HG02840 (cell line): ENCODE measurements around the gene ACE.

Source experiments
- ATAC-seq: cut with Tn5 transposase; IDR thresholded peaks from one replicate; pipeline ENCODE4 v1.9.1; 2021; ENCODE audit warnings: mild to moderate bottlenecking, moderate library complexity, moderate number of reproducible peaks; ENCODE audit not compliant: unreplicated experiment, low FRiP score

The ACE gene

DNA sequence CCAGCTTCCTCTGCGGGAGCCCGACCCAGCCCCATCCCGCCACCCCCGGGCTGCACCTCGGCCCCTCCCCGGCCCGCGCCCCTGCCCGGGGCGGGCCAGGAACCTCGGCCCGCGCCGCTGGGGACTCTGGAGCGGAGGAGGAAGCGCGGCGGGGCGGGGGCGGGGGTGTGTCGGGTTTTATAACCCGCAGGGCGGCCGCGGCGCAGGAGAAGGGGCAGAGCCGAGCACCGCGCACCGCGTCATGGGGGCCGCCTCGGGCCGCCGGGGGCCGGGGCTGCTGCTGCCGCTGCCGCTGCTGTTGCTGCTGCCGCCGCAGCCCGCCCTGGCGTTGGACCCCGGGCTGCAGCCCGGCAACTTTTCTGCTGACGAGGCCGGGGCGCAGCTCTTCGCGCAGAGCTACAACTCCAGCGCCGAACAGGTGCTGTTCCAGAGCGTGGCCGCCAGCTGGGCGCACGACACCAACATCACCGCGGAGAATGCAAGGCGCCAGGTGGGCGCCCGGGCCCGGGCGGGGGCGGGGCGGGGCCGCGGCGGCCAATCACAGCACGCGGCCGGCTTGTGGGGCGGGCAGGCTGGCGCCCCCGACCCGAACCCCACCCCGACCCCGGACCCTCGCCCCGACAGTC, at the start of gene ACE:
Gene ACE (plus strand): TSS at position 208 of the 626 bp plus-strand sequence. CDS start 34 bp downstream, at position 242.
- ATAC-seq: no peak

DNA sequence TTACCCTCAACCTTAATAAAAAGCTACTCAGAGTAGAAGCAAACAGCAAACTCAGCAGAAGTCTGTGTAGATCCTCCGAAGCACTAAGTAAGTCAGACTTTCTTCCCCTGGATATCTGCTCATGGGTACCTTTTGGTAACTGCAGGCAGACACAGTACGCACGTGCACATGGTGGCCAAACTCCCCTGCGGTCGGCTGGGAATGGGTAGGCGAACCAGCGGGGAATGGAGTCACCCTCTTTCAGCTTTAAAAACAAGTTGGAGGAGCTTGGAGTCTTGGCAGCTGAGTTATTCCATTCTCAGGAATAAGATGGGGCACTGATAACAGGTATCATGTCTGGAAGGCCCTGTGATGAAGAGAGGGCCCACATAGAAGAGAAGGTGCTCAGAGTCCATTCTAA, 47.1 kb upstream of the ACE start:
- no peak for ATAC-seq

DNA sequence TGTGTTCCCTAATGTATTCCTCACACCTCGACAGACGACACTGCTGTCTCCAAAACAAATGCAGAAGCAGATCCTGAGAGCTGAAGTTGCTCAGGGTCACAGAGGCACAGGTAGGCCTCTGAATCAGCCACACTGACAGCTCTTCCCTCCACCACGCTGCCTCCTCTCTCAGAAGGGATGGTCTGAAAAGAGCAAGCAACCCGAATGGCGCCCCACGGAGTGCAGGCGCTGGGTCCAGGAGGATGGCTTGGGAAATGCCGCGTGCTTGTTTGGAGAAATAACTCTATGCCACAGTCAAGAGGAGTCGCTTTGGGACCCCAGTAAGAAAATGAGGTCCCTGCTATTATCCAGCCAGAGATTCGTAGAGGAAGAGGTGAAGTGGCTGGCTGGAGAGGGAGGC, 46.6 kb upstream of the ACE start:
- ATAC-seq: no peak

DNA sequence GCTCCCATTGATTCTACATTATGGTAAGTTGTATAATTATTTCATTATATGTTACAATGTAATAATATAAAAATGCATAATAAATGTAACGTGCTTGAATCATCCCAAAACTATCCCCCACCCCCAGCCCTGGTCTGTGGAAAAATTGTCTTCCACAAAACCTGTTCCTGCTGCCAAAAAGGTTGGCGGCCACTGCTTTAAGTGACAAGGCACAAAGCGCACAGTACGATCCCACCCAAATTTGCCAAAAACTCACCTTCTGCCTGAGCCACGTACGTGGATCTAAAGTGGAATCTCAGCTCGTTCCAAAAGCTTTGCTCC, 45.3 kb upstream of the ACE start:
- ATAC-seq: no peak

DNA sequence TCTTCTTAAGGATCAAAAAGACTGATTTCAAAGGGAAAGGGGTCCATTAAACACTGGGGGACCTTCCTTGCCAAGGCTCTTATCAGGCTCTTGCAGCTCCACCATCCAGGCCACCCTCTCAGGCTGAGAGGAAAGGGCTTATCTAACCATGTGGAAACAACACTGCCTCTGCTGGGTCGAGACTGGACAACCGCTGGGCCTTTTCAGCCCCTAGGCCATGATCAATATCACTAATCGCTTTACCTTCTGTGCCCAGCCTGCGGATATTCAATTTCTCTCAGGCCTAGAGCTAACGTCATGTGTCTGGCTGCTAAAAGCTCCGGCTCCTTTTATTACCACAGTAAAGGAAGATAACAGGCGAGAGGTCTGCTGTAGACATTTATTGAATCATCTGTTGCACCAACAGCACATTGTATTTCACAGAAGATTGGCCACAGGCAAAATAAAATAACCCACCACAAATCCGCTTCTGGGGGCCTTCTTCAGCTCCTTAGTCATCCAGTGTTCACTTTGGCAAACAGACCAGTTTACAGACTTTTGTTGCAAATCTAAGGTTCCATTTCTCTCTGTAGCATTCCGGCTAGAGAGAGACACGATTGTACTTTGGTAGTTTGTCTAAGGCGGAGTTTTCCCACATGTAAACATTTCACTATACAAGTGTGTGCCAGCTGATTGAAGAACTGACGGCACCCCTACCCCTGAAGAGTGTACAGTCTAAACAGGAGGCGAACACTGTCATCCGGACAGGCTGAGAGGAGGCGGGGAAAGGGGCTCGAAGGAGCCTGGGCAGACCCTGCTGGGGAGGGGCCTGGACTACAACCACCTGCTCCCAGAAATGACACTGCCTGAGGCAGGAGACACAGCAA, 44.7 kb upstream of the ACE start:
- ATAC-seq: no peak

DNA sequence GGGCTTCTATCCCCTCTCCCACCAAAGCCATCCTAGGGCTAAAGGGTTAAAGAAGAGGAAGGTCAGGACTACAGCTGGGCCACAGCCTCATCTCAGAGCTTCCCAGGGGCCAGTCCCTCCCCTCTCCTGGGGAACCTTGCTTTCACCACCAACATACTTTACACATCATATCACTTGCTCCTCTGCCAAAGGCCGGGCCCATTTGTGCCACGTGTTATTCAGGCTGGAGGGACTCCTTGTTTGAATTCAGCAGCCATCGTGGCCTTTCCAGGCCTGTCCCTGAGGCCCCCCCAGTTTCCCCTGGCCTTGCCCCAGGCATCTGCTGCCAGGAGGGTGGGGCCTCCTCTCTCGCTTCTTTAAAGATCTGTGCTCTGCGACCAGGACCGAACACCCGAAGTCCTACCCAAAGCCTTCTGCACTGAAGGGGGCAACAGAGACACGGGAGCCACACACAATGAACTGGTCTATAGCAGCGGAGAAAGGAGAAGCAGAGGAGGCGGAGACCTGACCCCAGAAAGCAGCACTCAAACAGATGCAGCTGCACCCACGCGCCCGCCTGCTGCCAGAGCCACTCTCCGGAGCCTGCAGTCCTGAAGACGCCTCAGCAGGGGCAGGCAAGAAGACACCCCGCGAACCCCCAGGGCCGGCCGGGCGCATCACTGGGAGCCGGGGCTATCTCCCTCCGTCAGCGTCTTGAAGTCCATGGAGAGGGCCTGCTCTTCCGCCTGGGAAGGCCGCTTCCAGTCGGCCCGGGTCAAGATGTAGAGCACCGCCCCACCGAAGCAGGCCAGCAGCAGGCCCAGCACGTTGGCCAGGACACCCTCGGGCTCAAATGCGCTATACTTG, 42.9 kb upstream of the ACE start:
- ATAC-seq: no peak

DNA sequence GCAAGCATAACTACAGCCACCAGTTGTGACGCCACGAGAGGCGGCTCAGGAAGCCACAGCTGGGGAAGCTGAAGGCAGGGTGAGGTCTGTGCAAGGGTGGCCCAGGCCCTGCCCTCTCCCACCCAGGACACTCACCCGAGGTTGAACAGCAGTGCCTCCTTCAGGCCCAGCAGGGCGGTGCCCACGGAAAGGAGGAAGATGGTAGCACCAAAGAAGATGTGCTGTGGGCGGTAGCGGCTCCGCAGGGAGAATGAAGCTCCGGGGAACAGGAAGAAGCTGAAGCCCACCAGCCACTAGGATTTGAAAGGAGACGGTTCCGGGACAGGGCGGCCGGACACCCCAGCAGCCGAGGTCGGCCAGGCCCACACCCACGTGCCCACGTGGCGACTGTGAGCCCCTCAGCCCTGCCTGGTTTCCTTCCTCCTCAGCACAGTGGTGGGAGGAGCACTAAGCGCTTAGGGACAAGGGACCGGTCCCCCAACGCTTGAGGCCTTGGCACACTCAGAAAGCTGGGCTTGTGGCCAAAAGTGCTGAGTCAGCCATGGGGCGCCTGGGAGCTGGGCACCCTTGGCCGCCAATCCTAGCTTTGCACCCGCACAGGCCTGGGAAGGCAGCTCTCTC, 41.8 kb upstream of the ACE start:
- no peak for ATAC-seq

DNA sequence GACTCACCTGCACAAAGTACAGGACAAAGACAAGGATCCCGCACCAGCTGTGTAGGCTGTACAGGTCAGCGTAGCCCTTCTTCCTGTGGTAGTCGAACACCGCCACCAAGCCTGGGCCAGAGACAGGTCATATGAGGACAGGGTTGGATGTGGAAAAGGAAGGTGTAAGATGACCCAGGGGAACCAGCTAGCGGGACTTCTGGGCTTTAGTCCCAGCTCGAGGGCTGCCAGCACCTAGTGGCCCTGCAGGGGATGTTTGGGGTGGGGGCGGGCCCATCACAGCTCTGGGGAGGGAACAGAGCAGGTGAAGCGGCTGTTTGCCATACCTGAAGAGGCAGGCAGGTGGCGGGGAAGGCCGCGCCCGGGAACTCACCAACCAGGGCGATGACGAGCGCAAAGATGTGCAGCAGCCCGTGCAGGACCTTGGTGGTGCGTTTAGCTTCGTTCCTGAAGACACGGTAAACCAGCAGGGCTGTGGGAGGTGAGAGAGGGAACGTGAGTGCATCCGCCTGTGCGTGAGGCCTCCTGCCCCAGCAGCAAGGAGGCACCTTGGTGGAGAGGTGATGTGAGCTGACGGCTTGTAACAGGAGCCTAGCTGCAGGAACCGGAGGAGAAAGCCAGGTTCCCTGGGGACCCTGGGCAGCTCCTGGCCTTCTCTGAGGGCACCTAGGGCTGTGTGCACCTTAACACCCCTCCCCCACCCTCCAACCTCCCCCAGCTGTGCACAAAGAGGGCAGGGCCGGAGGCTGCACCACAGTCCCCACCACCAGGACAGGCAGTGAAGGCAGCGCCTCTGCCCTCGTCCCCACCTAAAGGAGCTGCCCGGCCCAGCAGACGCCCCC, 41.0 kb upstream of the ACE start:
- ATAC-seq: no peak

DNA sequence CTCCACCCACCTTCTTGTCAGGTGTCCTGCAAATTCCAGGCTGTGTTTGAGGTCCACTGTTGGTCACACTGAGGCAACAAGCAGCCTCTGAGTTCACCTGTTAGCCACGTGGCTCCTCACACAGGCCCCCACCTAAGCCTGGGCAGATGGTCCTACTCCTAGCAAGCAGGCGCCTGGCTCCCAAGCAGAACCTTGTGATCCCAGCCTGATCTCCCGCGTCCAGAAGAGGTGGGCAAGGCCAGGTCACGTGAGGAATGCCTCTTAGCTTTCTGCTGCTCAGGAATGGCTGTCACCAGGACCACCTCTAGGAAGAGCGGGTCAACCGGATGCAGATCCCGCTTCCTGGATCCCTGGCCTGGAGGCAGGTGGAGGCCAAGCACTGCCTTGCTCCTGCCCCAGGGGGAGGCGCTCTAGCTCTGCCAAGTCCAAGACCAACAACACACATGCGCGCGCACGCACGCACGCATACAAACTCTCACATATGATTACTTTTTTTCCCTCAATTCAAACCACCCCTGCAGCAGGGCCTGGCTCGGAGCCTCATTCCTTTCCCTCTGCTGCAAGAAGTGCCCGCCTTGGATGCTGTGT, 40.2 kb upstream of the ACE start:
- ATAC-seq: no peak

DNA sequence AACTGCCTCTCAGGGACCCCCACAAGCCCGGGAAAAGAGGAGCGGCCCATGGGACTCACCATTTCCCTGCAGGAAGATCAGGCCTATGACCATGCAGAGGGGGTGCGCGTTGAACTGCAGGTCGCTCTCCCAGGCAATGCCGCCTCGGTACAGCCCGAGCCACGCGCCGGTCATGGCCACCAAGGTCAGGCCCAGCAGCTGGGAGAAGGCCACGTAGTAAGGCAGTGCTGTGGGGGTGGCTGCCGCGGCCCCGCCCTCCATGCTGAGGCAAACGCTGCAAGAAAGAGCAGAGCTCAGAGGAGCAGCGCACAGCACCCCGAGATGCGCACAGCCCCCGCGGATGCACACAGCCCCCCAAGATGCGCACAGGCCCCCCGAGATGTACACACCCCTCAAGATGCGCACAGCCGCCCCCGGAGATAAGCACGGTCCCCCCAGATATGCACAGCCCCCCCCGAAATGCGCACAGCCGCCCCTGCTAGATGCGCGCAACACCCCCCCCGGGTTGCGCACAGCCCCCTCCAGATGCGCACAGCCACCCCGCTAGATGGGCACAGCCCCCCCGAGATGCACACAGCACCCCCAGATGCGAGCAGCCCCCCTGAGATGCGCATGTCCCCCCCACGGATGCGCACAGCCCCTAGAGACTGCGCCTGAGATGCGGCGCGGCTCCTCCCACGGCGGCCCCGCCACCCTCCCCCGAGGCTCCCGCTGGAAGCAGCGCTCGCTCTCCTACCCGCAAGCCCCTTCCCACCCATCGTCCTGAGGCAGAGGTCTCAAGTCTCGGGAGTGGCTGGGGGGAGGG, 39.4 kb upstream of the ACE start:
- ATAC-seq: no peak

DNA sequence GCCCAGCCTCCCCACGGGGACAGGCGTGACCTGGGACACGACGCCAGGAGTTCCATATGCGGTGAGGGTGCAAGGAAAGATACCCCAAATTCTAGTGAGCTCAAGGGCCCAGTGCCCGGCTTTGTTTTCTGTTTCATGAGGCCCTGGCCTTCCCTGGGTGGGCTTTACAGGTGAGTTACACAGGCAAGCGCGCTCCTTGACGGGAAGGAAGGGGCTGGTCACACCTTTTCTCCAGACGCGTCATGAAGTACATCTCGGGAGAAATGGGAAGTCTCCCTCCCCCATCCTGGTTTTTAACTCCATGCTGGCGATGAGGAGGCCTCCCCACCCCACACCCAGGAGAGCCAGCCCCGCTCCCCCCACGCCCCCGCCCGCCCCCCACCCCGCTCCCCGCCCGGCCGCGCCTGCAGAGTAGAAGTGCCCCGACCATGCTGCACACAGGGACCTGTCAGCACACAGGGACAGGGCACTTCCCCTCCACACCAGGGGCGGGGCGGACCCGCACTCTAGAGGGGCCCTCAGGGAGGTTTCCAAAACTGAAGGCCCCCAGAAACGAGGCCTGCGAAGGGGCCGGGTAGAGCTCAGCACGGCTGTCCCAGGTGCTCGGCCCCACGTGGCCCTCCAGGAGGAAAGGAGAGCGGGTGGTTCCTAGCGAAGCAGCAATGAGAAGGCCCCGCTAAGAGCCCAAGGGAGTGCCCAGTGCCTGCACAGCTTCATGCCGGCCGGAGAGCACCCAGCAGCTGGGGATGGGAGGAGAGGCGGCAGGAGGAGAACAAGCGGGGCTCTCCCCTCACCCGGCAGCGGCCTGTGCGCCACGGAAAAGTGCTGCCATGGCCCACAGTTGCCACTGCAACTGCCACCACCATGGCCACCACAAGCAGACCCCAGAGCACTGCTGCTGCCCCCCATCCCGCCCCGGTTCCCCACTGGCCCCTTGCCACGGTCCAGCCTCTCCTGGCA, 38.5 kb upstream of the ACE start:
- no peak for ATAC-seq

DNA sequence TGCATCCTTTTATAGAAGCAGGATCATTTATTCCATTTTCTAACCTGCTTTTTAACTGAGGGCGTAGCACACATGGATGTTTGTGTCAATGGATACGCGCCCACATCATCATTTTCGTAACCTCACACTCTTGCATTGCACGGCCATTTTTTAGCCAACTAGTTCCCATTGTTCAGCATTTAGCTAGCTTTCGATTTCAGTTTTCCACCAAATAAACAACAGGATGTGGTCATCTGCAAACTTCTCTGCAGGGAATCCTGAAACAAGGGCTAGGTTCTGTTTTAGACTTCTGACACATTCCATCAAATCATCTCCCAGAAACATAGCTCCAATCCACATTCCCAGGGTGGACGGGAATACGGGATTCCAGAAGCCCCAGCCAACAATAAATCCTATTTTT, 37.2 kb upstream of the ACE start:
- no peak for ATAC-seq

DNA sequence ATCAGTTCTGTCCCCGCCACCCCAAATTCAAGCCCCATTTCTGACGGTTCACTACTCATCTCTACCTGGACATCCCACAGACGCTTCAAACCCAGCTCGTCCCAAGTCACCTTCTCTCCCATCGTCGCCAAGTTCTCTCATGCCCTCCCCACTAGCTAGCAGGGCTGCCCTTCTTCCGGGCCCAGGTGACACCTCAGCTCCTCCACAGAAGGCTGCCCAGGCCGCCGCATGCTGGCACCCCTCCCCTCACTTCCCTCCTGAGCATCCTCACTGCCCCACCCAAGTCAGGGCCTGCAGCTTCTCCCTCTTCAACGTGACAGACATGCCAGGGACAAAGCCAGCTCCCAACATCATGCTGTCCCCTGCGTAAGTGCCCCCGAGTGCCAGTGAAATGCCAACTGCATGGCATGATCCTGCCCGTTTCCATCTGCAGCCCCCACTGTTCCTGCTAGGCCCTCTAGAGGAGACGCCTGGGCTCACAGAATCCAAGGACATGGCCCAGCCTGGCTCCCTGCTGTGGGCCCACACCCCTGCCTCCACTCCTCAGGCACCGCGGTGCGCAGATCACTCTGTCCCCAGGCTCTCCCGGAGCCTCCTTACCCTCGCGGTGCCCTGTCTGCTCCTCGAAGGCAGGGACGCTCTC, 36.6 kb upstream of the ACE start:
- ATAC-seq: no peak

DNA sequence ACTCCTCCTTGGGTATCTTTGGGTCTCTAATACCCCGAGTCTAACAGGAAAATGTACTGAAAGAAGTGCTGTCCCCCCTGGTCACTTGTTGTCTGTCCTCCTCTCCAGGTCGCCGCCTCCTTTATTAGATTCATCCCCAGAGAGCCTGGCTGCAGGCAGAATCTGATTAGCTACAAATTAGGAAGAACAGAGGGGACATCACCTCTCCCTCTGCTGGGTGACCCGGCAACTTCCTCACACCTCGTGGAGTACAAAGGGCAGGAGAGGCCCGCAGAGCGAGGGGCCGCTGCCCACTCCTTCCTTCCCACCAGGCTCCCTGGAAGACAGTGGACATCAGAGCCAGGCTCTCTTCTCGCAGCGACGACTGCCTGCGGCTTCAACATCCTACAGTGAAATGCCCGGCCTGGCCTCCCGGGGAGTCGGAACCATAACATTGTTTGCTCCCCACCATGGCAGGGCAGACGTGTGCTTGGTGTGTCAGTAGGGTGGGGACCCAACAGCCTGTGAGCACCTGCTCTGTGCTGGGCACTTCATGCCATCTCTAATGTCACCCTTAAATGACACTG, 36.0 kb upstream of the ACE start:
- ATAC-seq: no peak

DNA sequence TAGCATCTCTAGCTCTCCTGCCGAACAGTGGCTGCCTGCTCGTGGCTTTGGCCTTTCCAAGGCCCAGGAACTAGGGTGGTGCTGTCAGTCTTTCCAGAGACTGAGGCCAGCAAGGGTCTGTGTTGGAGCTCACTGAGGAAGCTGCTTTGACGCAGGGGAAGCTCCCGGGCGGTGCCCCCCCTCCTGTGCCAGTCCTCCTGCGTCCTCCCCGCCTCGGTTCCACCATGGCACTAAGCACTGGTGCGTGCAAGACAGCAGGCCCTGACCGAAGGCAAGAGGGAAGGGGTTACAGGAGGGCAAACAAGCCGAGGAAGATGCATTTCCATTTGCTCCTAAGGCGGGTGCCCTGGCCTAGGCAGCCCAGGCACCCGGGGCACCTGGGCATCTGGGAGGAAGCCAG, 35.2 kb upstream of the ACE start:
- ATAC-seq: no peak

DNA sequence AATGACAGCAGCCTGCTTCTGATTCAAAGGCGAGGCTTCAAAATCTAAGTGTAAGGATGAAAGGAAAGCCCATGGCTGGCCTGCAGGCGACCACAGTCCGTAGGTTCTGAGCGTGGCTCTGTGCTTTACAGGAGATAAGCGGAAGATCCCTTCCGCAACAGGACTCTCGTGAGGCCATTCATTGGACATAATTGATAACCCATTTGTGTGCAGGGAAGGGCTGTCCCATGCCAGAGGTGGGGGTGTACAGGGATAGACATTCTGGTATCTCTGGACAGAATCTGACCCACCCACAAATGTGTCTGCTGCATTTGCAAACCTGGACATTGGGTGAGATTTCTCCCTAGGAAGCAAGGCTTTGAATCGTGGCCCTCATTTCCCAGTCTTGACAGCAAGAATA, 34.8 kb upstream of the ACE start:
- no peak for ATAC-seq

DNA sequence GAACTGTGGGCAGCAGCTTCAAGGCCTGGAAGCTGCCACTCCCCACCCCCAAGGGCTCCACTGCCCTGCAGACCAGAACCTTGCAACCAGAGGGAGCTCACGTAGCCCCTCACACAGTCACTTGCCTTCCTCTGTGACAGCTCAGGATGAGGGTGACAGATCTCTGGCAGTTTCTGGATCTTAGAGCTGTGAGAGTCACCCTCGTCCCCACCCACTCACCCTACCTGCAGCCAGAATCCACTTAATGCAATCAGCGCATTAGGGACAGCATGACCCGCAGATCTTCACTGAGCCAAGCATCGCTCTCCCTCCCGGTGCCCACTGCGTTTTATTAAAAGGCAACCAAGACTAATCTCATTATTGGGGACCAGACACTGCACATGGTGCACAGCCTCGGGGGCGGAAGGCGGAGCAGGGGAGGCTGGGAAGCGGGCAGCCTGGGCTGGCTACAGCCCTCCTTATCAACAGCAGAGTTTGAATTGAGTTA, 34.3 kb upstream of the ACE start:
- ATAC-seq: no peak
